SK-N-SH (cell line): ENCODE results near the gene WNK2.

Experiments used
- EP300 ChIP-seq, 2 experiments: IDR thresholded peaks; 2 replicates each; pipeline versions ENCODE4 v1.4.0 to v1.6.1; 2012; ENCODE audit warnings: borderline replicate concordance in 1 of 2, low read depth in 1 of 2, low read length in 1 of 2
- FOXM1 ChIP-seq: IDR thresholded peaks from 2 replicates; pipeline ENCODE4 v1.4.0; 2012; ENCODE audit warnings: low read depth, mild to moderate bottlenecking
- NRF1 ChIP-seq: IDR thresholded peaks from 2 replicates; pipeline ENCODE4 v1.6.1; 2012; ENCODE audit warnings: low read depth, mild to moderate bottlenecking, low read length
- POLR2AphosphoS5 ChIP-seq: IDR thresholded peaks from 2 replicates; pipeline ENCODE4 v1.6.1; 2012; ENCODE audit warnings: low read depth, low read length
- RXRA ChIP-seq: IDR thresholded peaks from 2 replicates; pipeline ENCODE4 v1.4.0; 2012; ENCODE audit warnings: low read depth, mild to moderate bottlenecking, borderline replicate concordance
- SIN3A ChIP-seq: IDR thresholded peaks from 2 replicates; pipeline ENCODE4 v1.6.1; 2012; ENCODE audit warnings: low read depth, mild to moderate bottlenecking, low read length, moderate library complexity, borderline replicate concordance
- TF ChIP-seq, protein P1 (sequence below): fragments of 200-600 bp; sonication (generic); IDR thresholded peaks from 2 replicates; pipeline ENCODE4 v1.6.1; 2017; ENCODE audit warnings: antibody characterized with exemption, mild to moderate bottlenecking, moderate library complexity
- TF ChIP-seq, protein P2 (sequence below): fragments of 150-350 bp; IDR thresholded peaks from 2 replicates; pipeline ENCODE4 v1.6.1; 2017; ENCODE audit warnings: antibody characterized with exemption, low read length, low read depth, borderline replicate concordance
- TF ChIP-seq, protein P3 (sequence below): IDR thresholded peaks from 2 replicates; pipeline ENCODE4 v1.4.0; 2012; ENCODE audit warnings: low read depth, borderline replicate concordance
- TF ChIP-seq, protein P4 (sequence below): IDR thresholded peaks from 2 replicates; pipeline ENCODE4 v1.4.0; 2012; ENCODE audit warnings: low read depth

DNA sequence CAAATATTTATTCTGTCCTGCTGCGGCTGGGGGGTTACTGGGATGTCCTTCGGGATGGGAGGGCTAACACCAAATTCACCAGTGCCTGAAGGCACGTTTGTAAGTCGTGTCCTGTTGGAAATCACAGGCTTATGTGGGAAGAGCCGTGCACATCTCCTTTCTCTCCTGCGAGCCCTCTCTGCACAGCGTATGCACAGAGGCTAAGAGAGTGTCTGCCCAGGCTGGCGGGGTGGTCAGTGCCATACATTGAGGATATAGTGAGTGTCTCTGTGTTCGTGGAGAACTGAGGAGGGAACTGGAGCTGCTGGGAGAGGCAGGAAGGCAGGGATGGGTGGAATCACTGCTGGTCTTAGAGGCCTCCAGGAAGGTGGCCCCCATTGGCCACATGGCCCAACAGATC lies 110.1 kb downstream of the WNK2 start:
- TF ChIP-seq POLR2AphosphoS5 = no peak
- TF ChIP-seq, protein P1, sequence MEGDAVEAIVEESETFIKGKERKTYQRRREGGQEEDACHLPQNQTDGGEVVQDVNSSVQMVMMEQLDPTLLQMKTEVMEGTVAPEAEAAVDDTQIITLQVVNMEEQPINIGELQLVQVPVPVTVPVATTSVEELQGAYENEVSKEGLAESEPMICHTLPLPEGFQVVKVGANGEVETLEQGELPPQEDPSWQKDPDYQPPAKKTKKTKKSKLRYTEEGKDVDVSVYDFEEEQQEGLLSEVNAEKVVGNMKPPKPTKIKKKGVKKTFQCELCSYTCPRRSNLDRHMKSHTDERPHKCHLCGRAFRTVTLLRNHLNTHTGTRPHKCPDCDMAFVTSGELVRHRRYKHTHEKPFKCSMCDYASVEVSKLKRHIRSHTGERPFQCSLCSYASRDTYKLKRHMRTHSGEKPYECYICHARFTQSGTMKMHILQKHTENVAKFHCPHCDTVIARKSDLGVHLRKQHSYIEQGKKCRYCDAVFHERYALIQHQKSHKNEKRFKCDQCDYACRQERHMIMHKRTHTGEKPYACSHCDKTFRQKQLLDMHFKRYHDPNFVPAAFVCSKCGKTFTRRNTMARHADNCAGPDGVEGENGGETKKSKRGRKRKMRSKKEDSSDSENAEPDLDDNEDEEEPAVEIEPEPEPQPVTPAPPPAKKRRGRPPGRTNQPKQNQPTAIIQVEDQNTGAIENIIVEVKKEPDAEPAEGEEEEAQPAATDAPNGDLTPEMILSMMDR = no peak
- TF ChIP-seq SIN3A = no peak
- TF ChIP-seq, protein P2, sequence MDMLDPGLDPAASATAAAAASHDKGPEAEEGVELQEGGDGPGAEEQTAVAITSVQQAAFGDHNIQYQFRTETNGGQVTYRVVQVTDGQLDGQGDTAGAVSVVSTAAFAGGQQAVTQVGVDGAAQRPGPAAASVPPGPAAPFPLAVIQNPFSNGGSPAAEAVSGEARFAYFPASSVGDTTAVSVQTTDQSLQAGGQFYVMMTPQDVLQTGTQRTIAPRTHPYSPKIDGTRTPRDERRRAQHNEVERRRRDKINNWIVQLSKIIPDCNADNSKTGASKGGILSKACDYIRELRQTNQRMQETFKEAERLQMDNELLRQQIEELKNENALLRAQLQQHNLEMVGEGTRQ = no peak
- TF ChIP-seq FOXM1 = no peak
- TF ChIP-seq, protein P3, sequence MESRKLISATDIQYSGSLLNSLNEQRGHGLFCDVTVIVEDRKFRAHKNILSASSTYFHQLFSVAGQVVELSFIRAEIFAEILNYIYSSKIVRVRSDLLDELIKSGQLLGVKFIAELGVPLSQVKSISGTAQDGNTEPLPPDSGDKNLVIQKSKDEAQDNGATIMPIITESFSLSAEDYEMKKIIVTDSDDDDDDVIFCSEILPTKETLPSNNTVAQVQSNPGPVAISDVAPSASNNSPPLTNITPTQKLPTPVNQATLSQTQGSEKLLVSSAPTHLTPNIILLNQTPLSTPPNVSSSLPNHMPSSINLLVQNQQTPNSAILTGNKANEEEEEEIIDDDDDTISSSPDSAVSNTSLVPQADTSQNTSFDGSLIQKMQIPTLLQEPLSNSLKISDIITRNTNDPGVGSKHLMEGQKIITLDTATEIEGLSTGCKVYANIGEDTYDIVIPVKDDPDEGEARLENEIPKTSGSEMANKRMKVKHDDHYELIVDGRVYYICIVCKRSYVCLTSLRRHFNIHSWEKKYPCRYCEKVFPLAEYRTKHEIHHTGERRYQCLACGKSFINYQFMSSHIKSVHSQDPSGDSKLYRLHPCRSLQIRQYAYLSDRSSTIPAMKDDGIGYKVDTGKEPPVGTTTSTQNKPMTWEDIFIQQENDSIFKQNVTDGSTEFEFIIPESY = no peak
- TF ChIP-seq EP300 (IDR thresholded peaks at IDR 0.05; ENCODE audit: borderline replicate concordance in 1 of 2, low read depth in 1 of 2, low read length in 1 of 2) = no peak
- TF ChIP-seq, protein P4, sequence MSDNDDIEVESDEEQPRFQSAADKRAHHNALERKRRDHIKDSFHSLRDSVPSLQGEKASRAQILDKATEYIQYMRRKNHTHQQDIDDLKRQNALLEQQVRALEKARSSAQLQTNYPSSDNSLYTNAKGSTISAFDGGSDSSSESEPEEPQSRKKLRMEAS = no peak
- no peak for TF ChIP-seq NRF1
- no peak for TF ChIP-seq RXRA
